ENCODE results near the gene HIGD1A.

The HIGD1A gene

DNA sequence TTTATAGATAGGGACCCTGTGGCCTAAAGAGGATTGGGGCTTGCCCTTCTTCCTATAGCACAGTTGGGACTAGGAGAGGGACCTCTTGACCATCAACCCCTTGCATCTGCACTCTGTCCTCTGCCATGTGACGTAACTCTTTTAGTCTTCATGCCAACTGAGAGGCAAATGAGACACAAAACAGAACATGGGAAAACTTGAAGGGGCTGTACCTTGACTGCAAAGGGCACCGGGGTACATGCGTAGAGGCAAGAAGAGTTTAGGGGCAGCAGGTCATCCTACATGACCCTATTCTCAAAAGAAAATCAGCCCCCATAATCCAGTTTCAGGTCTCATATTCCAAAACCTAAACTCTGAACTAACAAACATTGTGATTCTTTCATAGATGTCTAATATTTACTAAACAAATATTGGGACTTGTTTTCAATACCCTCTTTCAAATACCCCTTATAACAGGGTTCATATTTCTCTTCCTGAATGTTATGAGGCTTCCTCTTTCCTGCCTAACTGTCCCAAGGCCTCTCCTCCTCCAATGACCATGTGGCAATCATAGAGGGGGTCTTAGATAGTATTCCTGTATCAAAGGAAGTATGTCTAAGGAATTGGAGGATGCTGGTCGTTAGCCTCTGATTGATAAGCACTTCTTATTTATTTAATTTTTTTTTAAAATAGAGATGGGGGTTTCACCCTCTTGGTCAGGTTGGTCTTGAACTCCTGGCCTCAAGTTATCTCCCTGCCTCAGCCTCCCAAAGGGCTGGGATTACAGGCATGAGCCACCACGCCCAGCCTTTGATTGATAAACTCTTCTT, 25.5 kb upstream of the HIGD1A start:
- TF ChIP-seq, protein P1, sequence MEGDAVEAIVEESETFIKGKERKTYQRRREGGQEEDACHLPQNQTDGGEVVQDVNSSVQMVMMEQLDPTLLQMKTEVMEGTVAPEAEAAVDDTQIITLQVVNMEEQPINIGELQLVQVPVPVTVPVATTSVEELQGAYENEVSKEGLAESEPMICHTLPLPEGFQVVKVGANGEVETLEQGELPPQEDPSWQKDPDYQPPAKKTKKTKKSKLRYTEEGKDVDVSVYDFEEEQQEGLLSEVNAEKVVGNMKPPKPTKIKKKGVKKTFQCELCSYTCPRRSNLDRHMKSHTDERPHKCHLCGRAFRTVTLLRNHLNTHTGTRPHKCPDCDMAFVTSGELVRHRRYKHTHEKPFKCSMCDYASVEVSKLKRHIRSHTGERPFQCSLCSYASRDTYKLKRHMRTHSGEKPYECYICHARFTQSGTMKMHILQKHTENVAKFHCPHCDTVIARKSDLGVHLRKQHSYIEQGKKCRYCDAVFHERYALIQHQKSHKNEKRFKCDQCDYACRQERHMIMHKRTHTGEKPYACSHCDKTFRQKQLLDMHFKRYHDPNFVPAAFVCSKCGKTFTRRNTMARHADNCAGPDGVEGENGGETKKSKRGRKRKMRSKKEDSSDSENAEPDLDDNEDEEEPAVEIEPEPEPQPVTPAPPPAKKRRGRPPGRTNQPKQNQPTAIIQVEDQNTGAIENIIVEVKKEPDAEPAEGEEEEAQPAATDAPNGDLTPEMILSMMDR (IDR thresholded peaks at IDR 0.05; ENCODE audit: low read length, missing control alignments) = no peak
- H3K4me3 ChIP-seq (replicated peaks; ENCODE audit: low read depth, low read length) = no peak overlapping the region
- DNase-seq (ENCODE audit: low read depth) = no peak

DNA sequence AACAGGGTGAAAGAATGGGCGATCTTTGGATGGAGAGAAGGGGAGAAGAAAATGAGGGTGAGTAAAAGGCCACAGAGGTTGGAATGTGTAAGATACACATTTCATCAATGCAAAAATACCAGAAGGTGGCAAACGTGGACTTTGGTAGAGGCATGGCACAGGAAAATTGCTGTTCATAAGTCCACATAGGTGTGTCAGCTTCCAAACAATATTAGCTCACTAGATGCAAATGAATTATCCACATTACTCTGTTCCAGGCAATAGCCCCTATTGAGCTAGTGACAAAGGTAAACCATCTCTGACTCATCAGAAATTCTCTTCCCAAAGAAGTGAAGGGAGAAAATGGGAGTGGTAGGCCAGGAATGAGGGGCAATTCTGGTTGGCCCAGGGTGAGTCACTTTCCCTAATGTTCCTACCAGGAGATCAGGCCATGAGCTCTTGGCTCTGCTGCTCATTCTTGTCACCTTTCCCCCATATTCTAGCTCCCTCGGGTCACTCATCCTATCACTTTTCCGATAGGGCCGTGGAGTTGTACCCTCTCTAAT, 24.9 kb upstream of the HIGD1A start:
- DNase-seq (ENCODE audit: low read depth) = no peak
- TF ChIP-seq, protein P1 (IDR thresholded peaks at IDR 0.05; ENCODE audit: low read length, missing control alignments) = no peak

DNA sequence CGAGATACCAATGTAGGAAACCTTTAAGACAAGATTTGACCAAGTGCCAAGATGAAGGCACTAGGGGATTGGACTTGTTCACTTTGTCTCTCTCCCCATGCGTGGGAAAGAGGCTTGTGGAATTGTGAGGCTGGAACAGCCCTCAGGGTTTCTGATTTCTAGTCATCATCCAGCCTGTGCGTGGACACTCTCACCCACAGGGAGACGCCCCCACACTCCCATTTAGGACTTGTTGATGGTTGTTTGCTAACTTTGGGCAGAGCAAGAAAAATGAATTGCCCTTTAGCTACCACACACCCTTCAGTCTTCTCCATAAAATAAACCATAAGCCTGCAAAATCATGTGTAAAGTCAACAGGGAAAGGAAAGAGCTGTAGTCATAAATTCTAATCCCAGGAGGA, 23.4 kb upstream of the HIGD1A start:
- H3K4me3 ChIP-seq (replicated peaks; ENCODE audit: low read depth, low read length) = no peak overlapping the region
- TF ChIP-seq, protein P1 (IDR thresholded peaks at IDR 0.05; ENCODE audit: low read length, missing control alignments) = no peak
- DNase-seq (ENCODE audit: low read depth) = no peak

More for the DNA sequence above, 24.9 kb upstream of the HIGD1A start:
- H3K4me3 ChIP-seq (replicated peaks; ENCODE audit: low read depth, low read length) = no peak overlapping the region

DNA sequence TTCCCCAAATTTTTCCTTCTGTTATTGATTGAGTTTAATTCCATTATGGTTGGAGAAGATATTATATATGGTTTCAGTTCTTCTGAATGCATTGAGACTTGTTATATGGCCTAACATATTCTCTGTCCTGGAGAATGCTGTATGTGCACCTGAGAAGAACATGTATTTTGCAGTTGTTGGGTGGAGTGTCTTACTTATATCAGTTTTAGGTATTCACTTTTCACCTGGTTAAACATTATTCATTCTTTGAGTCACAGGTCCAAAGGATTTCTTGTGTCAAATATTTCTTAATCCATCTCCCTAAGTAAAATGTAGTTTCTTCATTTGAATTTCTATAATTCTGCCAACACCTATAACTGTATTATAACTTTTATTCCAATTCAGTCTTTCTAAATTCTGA, 22.7 kb upstream of the HIGD1A start:
- TF ChIP-seq, protein P1 (IDR thresholded peaks at IDR 0.05; ENCODE audit: low read length, missing control alignments) = no peak
- no peak overlapping the region for H3K4me3 ChIP-seq (replicated peaks; ENCODE audit: low read depth, low read length)
- no peak for DNase-seq (ENCODE audit: low read depth)

DNA sequence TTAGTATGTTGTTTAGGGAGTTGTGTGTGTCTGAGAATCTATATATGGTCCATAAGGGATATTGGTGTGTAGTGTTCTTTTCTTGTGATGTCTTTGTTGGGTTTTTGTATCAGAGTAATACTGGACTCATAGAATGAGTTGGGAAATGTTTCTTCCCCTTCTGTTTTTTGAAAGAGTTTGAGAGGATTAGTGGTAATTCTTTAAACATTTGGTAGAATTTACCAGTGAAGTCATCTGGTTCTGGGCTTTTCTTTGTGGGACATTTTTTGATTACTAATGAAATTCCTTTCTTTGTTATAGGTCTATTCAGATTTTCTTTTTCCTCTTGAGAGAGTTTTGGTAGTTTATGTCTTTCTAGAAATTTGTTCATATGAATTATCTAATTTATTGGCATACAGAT, 21.9 kb upstream of the HIGD1A start:
- TF ChIP-seq, protein P1 (IDR thresholded peaks at IDR 0.05; ENCODE audit: low read length, missing control alignments) = no peak
- H3K4me3 ChIP-seq (replicated peaks; ENCODE audit: low read depth, low read length) = no peak overlapping the region
- DNase-seq (ENCODE audit: low read depth) = no peak

DNA sequence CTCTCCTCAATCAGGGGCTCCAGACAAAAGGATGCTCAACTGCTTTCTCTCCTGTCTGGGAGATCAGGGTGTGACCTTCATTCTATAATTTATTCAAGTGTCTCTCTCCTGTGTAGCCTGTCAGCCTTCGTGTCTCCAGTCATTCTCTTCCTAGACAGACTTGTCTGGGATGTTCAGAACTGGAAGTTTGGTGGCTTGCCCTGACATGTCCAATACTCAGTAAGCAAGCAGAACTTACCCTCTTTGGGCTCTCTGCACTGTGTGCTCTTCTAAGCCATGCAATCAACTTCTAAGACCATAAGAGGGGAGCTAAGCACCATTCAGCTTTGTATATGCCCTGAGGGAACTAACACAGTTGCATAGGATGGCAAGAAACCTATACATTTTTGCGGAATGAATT, 19.1 kb upstream of the HIGD1A start:
- DNase-seq (ENCODE audit: low read depth) = no peak
- no peak overlapping the region for H3K4me3 ChIP-seq (replicated peaks; ENCODE audit: low read depth, low read length)
- TF ChIP-seq, protein P1 (IDR thresholded peaks at IDR 0.05; ENCODE audit: low read length, missing control alignments) = no peak

DNA sequence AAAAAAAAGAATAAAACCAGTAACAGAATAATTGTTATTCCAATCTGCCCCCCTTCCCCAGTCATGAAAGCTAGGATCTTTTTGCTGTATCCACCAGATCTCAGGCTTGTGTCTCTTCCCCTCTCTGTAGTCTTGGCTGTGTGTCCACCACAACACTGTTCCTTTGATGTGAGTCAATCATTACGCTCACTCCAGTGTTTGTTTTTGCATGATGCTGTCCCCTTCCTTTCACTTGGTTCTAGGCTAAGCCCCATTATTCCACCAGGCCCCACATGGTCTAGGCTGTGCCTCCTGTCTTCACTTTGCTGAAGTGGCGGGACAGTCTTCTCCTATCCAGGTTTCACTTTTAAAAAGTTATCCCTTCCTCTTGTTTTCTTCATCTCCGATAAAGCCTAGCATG, 18.5 kb upstream of the HIGD1A start:
- TF ChIP-seq, protein P1 (IDR thresholded peaks at IDR 0.05; ENCODE audit: low read length, missing control alignments) = no peak
- no peak for DNase-seq (ENCODE audit: low read depth)
- no peak overlapping the region for H3K4me3 ChIP-seq (replicated peaks; ENCODE audit: low read depth, low read length)
